Measurements from ENCODE around the gene CLASP2. TPM values are rescaled to one million over a fixed set of nuclear protein-coding genes. Genes with fewer than 3 reads are reported as not detected.

CLASP2 gene
- total and polyA plus RNA-seq, 7 donors, result 7.3 to 71.9 (median 37.7) TPM

- Histone ChIP-seq H3K27me3 (ENCODE audit: insufficient read depth in 3 of 3, low read length in 2 of 3) (no peaks in the 10 kb centered on the region), H3K4me3 (no peak overlapping the region), H3K27ac (no peak overlapping the region), H3K36me3 (ENCODE audit: insufficient read depth in 1 of 2, low read depth in 1 of 2) (no peaks in the 10 kb centered on the region), H3K9me3 (no peaks in the 10 kb centered on the region), H3K4me1 (no peaks in the 10 kb centered on the region)
- WGBS, 3 donors, result 72 to 83% (median 81%) methylated on average over 1 of the region's 1 CpG
- intact Hi-C loops (cut with DNase I), result loop anchor here in 1 of 2 donors (10.0 kb wide), 1 partner anchor 53 kb away; no protein-coding TSS in a partner anchor
- ATAC-seq, result no peak
- no peak for DNase-seq
- TF ChIP-seq CTCF (IDR thresholded peaks at IDR 0.05), result no peak
These were observed 4.1 kb upstream of the CLASP2 start for GRCh38 chr3:33722191-33722590.

GRCh38 chr3:33718595-33718907, 497 bp upstream of the CLASP2 start:
- Histone ChIP-seq H3K4me3 (peak overlapping the region; percentile 81), H3K9me3 (no peaks in the 10 kb centered on the region), H3K27me3 (ENCODE audit: insufficient read depth in 3 of 3, low read length in 2 of 3) (no peaks in the 10 kb centered on the region), H3K36me3 (ENCODE audit: insufficient read depth in 1 of 2, low read depth in 1 of 2) (no peaks in the 10 kb centered on the region), H3K27ac (peak overlapping the region; percentile 95), H3K4me1 (peaks cover 9% of the 10 kb centered on the region)
- DNase-seq, result no peak
- intact Hi-C loops (cut with DNase I), result loop anchor here (5.0 kb wide), 3 partner anchors 61 to 74 kb away; no protein-coding TSS in a partner anchor
- 0 to 1% (median 0%) methylated on average over 7 of the region's 7 CpGs for WGBS, 3 donors
- ATAC-seq, result peak in 2 of 4 donors; percentile 6 to 15
- no peak for TF ChIP-seq CTCF (IDR thresholded peaks at IDR 0.05)

- DNase-seq (peak in 1 of 2 donors; percentile 70), ATAC-seq (peak; percentile 72 to 75 (median 74))
- Histone ChIP-seq H3K4me1 (peaks cover 9% of the 10 kb centered on the region), H3K36me3 (ENCODE audit: insufficient read depth in 1 of 2, low read depth in 1 of 2) (no peaks in the 10 kb centered on the region), H3K9me3 (no peaks in the 10 kb centered on the region), H3K4me3 (peak overlapping the region; percentile 81), H3K27me3 (ENCODE audit: insufficient read depth in 3 of 3, low read length in 2 of 3) (no peaks in the 10 kb centered on the region), H3K27ac (peak overlapping the region; percentile 95)
- intact Hi-C loops (cut with DNase I), result loop anchor here (2.0 to 5.0 kb wide), 4 partner anchors 60 to 81 kb away; no protein-coding TSS in a partner anchor
- TF ChIP-seq CTCF (IDR thresholded peaks at IDR 0.05), result no peak
- WGBS, 3 donors, result 0 to 1% (median 0%) methylated on average over 22 to 26 of the region's 26 CpGs
These were observed 513 bp downstream of the CLASP2 start for GRCh38 chr3:33717616-33717865.

GRCh38 chr3:33716227-33716626, 1.8 kb downstream of the CLASP2 start:
- Histone ChIP-seq H3K36me3 (ENCODE audit: insufficient read depth in 1 of 2, low read depth in 1 of 2) (no peaks in the 10 kb centered on the region), H3K4me3 (peak overlapping the region; percentile 81), H3K27ac (no peak overlapping the region), H3K9me3 (no peaks in the 10 kb centered on the region), H3K27me3 (ENCODE audit: insufficient read depth in 3 of 3, low read length in 2 of 3) (no peaks in the 10 kb centered on the region), H3K4me1 (peaks cover 9% of the 10 kb centered on the region)
- TF ChIP-seq CTCF (IDR thresholded peaks at IDR 0.05), result no peak
- ATAC-seq, result no peak
- intact Hi-C loops (cut with DNase I), result loop anchor here (2.0 to 5.0 kb wide), 4 partner anchors 59 to 79 kb away; no protein-coding TSS in a partner anchor
- 43 to 59% (median 49%) methylated on average over 7 of the region's 7 CpGs for WGBS, 3 donors
- no peak for DNase-seq

GRCh38 chr3:33711100-33711499, 7.0 kb downstream of the CLASP2 start:
- intact Hi-C loops (cut with DNase I), result no loop called here
- Histone ChIP-seq H3K27ac (no peak overlapping the region), H3K4me1 (peaks cover 4% of the 10 kb centered on the region), H3K27me3 (ENCODE audit: insufficient read depth in 3 of 3, low read length in 2 of 3) (no peaks in the 10 kb centered on the region), H3K9me3 (no peaks in the 10 kb centered on the region), H3K36me3 (ENCODE audit: insufficient read depth in 1 of 2, low read depth in 1 of 2) (no peaks in the 10 kb centered on the region), H3K4me3 (no peak overlapping the region)
- no peak for ATAC-seq
- DNase-seq, result no peak
- WGBS, 3 donors, result 97 to 99% (median 98%) methylated on average over 3 of the region's 3 CpGs
- TF ChIP-seq CTCF (IDR thresholded peaks at IDR 0.05), result no peak
